RWPE2 (cell line): ENCODE data around the gene MYEF2.
A peak's percentile ranks its signal among the peaks of the same experiment; 100 is the strongest.

ENCODE experiments used
- ATAC-seq: fragments of 200-7000 bp; cut with Tn5 transposase; 3 replicates; pipeline ENCODE4 v1.9.1; 2021; ENCODE audit warnings: low read depth
- DNase-seq: peaks from one replicate; pipeline ENCODE4 v3.0.0-alpha.2; 2020; ENCODE audit warnings: low spot score
- H3K27ac ChIP-seq: fragments of 450-650 bp; 2 replicates; pipeline ENCODE4 v1.5.1; 2017; ENCODE audit warnings: mild to moderate bottlenecking; ENCODE audit not compliant: poor library complexity, severe bottlenecking
- H3K27me3 ChIP-seq: fragments of 250-450 bp; sonication (Bioruptor Pico); 2 replicates; pipeline ENCODE4 v1.5.1; 2021; ENCODE audit warnings: mild to moderate bottlenecking, moderate library complexity; ENCODE audit not compliant: insufficient read depth, poor library complexity, severe bottlenecking
- H3K36me3 ChIP-seq: fragments of 250-450 bp; sonication (Bioruptor Pico); 2 replicates; pipeline ENCODE4 v1.5.1; 2020; ENCODE audit warnings: low read depth, mild to moderate bottlenecking, moderate library complexity
- H3K4me1 ChIP-seq: fragments of 250-450 bp; sonication (Bioruptor Pico); 2 replicates; pipeline ENCODE4 v1.5.1; 2021; ENCODE audit warnings: mild to moderate bottlenecking, moderate library complexity; ENCODE audit not compliant: insufficient read depth, poor library complexity, severe bottlenecking
- H3K4me3 ChIP-seq: fragments of 250-450 bp; sonication (Bioruptor Pico); 2 replicates; pipeline ENCODE4 v1.5.1; 2021; ENCODE audit warnings: mild to moderate bottlenecking, moderate library complexity; ENCODE audit not compliant: severe bottlenecking
- H3K9me3 ChIP-seq: fragments of 250-450 bp; sonication (Bioruptor Pico); 2 replicates; pipeline ENCODE4 v1.5.1; 2021; ENCODE audit warnings: mild to moderate bottlenecking, moderate library complexity; ENCODE audit not compliant: severe bottlenecking
- CTCF ChIP-seq: fragments of 450-650 bp; IDR thresholded peaks from one replicate; pipeline ENCODE4 v1.5.1; 2017; ENCODE audit warnings: mild to moderate bottlenecking, moderate library complexity; ENCODE audit not compliant: poor library complexity, severe bottlenecking

The MYEF2 gene

DNA sequence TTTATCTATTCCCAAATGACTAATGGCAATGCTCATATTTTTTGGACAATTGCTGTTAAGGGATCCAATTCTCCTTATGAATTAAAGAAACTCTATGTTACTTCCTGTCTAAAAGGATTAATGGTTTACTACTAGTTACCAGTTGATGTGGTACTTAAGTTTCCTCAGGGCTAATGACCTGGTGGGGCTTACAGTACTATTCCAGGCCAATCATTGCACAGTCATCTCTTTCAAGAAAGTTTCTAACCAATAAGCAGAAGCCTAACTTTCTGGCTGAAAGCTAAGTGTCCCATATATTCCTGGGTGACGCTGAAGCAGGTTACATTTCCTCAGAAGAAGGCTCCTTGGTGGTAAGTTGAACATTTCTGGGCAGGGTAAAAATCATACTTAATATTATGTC, 27.9 kb upstream of the MYEF2 start, which contains the start of gene SLC12A1:
Gene SLC12A1 (plus strand): TSS at position 322 of the 400 bp plus-strand sequence. CDS start 1,418 bp downstream, outside the sequence.
- H3K4me3 ChIP-seq, result no peak within 1 kb of the TSS
- H3K36me3 ChIP-seq, result no peaks in the 10 kb centered on the region
- H3K27me3 ChIP-seq, result no peaks in the 10 kb centered on the region
- no peak for ATAC-seq
- TF ChIP-seq CTCF, result no peak
- H3K4me1 ChIP-seq, result no peaks in the 10 kb centered on the region
- H3K9me3 ChIP-seq, result no peaks in the 10 kb centered on the region
- no peak for DNase-seq
- H3K27ac ChIP-seq, result no peak within 1 kb of the TSS

DNA sequence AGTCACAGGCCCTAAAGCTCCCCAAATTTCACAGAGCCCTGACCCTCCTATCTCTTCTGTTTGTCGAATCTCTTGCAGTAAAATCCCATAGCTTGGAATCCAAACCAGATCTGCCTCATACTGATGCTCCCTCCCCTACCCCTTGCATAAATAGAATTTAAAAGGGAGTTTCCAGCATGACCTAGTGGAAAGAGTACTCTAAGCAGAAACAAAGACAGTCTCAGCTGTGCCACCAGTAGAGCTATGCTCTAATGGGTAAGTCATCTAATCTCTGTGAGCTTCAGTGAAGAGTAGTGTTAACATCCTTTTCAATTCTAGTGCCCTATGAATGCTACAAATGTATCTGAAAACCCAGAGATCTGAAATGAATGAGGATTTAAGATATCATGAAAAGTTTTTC, 24.0 kb upstream of the MYEF2 start:
- H3K9me3 ChIP-seq, result no peaks in the 10 kb centered on the region
- no peak for TF ChIP-seq CTCF
- no peaks in the 10 kb centered on the region for H3K4me1 ChIP-seq
- H3K4me3 ChIP-seq, result no peak overlapping the region
- DNase-seq, result no peak
- H3K36me3 ChIP-seq, result no peaks in the 10 kb centered on the region
- ATAC-seq, result no peak
- no peak overlapping the region for H3K27ac ChIP-seq
- no peaks in the 10 kb centered on the region for H3K27me3 ChIP-seq

DNA sequence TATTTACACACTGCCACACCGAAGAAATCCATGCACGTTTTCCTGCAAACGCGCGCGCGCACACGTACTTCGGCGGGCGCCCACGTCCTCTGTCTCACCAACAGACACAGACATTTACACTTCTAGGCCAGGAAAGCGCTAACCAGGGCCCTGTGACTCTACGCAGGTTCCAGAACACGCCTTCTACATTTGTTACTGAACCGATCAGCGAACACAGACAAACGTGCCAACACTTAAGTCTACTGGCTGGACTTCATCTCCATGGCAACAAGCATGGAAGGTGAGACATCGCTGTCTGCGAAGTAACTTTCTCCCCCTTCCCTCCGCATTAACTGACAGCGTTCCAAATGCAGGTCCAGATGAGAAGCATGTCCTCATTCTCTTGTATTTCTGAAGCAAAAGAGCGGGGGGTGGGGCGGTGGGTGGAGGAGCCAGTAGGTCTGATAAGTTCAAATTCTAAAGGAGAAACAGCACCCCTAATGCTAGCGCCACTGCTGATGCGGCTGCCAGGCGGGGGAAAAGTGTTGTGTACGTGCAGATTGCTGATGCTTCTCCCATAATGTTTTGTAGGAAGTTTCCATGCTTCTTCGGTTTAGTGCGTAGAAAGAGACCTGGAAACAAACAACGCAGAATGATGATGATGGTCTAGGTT, 13.6 kb upstream of the MYEF2 start, which contains the start of gene CTXN2:
Gene CTXN2 (plus strand): TSS at position 92 of the 652 bp plus-strand sequence. CDS start 9,636 bp downstream, outside the sequence.
- TF ChIP-seq CTCF, result no peak
- Histone ChIP-seq H3K27me3 (peaks cover 29% of the 10 kb centered on the region), H3K27ac (no peak within 1 kb of the TSS), H3K9me3 (no peaks in the 10 kb centered on the region), H3K4me1 (no peaks in the 10 kb centered on the region), H3K4me3 (no peak within 1 kb of the TSS), H3K36me3 (no peaks in the 10 kb centered on the region)
- DNase-seq, result no peak
- ATAC-seq, result no peak

- ATAC-seq (peak; percentile 82), DNase-seq (peak; percentile 77)
- Histone ChIP-seq H3K27ac (no peak overlapping the region), H3K9me3 (no peaks in the 10 kb centered on the region), H3K4me3 (no peak overlapping the region), H3K27me3 (peaks cover 26% of the 10 kb centered on the region), H3K4me1 (no peaks in the 10 kb centered on the region), H3K36me3 (no peaks in the 10 kb centered on the region)
- TF ChIP-seq CTCF, result no peak
Measured at GRCh38 chr15:48190932-48191573, 13.0 kb upstream of the MYEF2 start.

DNA sequence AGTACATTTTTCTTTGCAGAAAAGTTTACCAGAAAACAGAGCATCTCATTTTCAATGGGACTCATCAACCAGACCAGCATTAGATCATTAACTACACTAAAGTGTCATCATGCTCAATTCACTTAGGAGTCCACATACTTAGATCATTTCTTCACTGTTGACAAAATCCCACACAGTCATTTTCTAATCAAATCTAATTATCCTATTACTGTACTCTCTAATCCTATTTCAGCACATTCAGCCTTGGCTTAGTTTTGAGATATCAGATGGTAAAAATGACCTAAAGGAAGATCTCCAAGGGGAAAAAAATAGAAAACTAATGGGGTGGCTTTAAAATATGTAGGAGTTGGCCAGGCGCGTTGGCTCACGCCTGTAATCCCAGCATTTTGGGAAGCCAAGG, 8.2 kb upstream of the MYEF2 start:
- no peak for TF ChIP-seq CTCF
- no peaks in the 10 kb centered on the region for H3K36me3 ChIP-seq
- no peaks in the 10 kb centered on the region for H3K9me3 ChIP-seq
- H3K27ac ChIP-seq, result no peak overlapping the region
- no peaks in the 10 kb centered on the region for H3K4me1 ChIP-seq
- H3K4me3 ChIP-seq, result no peak overlapping the region
- ATAC-seq, result no peak
- DNase-seq, result no peak
- peaks cover 11% of the 10 kb centered on the region for H3K27me3 ChIP-seq
